IMR-90 (cell line): ENCODE measurements around the gene DDC.

Source experiments
- CEBPB ChIP-seq: IDR thresholded peaks from 2 replicates; pipeline ENCODE4 v1.6.1; 2012; ENCODE audit warnings: low read depth, low read length, improper control_type of control experiment
- CTCF ChIP-seq: conservative IDR thresholded peaks from 2 replicates; pipeline ENCODE4 v1.5.1; 2012; ENCODE audit warnings: mild to moderate bottlenecking, low read depth, low read length, improper control_type of control experiment
- FOS ChIP-seq: fragments of 150-350 bp; IDR thresholded peaks from 2 replicates; pipeline ENCODE4 v1.6.1; 2016; ENCODE audit warnings: low read depth, low read length
- POLR2A ChIP-seq: IDR thresholded peaks from 2 replicates; pipeline ENCODE4 v1.6.1; 2012; ENCODE audit warnings: mild to moderate bottlenecking, low read depth, low read length
- RAD21 ChIP-seq: IDR thresholded peaks from 2 replicates; pipeline ENCODE4 v1.6.1; 2012; ENCODE audit warnings: low read length, improper control_type of control experiment
- RCOR1 ChIP-seq: IDR thresholded peaks from 2 replicates; pipeline ENCODE4 v1.6.1; 2012; ENCODE audit warnings: mild to moderate bottlenecking, low read length, improper control_type of control experiment; ENCODE audit not compliant: insufficient replicate concordance
- RFX5 ChIP-seq: IDR thresholded peaks from 2 replicates; pipeline ENCODE4 v1.8.0; 2012; ENCODE audit warnings: low read depth, mild to moderate bottlenecking, low read length, moderate library complexity
- TF ChIP-seq, protein P1 (sequence below): fragments of 150-350 bp; IDR thresholded peaks from 2 replicates; pipeline ENCODE4 v1.6.1; 2017; ENCODE audit warnings: mild to moderate bottlenecking, antibody characterized with exemption, low read length, low read depth

DNA sequence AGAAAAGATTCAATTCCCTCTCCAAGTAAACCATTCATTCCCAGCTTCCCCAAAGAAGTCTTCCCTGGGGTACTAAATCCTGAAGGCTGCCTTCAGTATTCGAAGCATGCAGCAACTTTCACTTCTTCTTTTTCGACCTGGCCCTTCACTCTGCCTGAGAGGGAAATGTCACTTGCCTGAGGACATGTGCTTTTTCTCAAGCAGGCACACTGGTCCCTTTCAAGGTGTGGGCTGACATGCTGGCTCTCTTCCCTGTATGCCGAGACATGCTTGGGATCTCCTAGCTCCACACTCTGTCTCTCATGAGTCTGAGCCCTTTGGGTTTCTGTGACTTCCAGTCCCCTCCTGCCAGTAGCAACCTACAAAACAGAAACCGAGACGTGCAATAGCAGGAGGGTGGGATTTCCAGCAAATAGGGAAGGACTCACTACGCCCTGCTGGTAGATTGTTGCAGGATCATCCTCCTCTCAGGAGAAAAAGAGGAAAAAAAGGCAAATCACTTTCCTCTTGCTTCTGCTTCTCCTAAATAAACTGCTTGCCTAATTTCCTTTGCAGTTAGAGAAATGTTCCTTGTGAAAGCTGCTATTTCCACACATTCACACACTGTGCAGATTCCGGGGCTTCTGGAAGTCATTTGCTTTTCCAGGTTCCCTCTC is 148.6 kb downstream of the DDC start:
- TF ChIP-seq CTCF (no peak), CEBPB (no peak), RFX5 (no peak), RAD21 (no peak), POLR2A (no peak), RCOR1 (no peak), FOS (no peak)
- TF ChIP-seq, protein P1, sequence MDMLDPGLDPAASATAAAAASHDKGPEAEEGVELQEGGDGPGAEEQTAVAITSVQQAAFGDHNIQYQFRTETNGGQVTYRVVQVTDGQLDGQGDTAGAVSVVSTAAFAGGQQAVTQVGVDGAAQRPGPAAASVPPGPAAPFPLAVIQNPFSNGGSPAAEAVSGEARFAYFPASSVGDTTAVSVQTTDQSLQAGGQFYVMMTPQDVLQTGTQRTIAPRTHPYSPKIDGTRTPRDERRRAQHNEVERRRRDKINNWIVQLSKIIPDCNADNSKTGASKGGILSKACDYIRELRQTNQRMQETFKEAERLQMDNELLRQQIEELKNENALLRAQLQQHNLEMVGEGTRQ: no peak
